Keratinocyte (primary cell): ENCODE results near the gene RUNX1. TPM values are rescaled to one million over a fixed set of nuclear protein-coding genes. Genes with fewer than 3 reads are reported as not detected.

Experiments
- DNase-seq: peaks from one replicate; pipeline ENCODE4 v3.0.0-alpha.2; 2011; ENCODE audit warnings: low read depth, missing footprints, low spot score
- FAIRE-seq: peaks from 2 replicates; lab custom pipeline; 2011; peaks lifted over from hg19 to GRCh38; lab: Jason Lieb, UNC
- H2AFZ ChIP-seq: 2 replicates; pipeline ENCODE4 v1.6.0; 2012; ENCODE audit warnings: low read length, control low read depth, inconsistent platforms; ENCODE audit not compliant: control insufficient read depth
- H3K27ac ChIP-seq: 2 replicates; pipeline ENCODE4 v1.5.1; 2011; ENCODE audit warnings: low read length; ENCODE audit not compliant: control insufficient read depth, insufficient read depth
- H3K27me3 ChIP-seq: 3 replicates; pipeline ENCODE4 v1.6.0; 2011; ENCODE audit warnings: low read length; ENCODE audit not compliant: control insufficient read depth, insufficient read depth; ENCODE audit errors: extremely low read depth
- H3K36me3 ChIP-seq, 2 experiments: 2 replicates in 1 of 2; 3 replicates in 1 of 2; pipeline ENCODE4 v1.5.1; 2011; ENCODE audit warnings: low read length in 2 of 2, mild to moderate bottlenecking in 1 of 2; ENCODE audit not compliant: control insufficient read depth in 2 of 2, insufficient read depth in 2 of 2; ENCODE audit errors: extremely low read depth in 1 of 2
- H3K4me1 ChIP-seq: 3 replicates; pipeline ENCODE4 v1.5.1; 2011; ENCODE audit warnings: low read length; ENCODE audit not compliant: control insufficient read depth, insufficient read depth; ENCODE audit errors: extremely low read depth
- H3K4me2 ChIP-seq: 3 replicates; pipeline ENCODE4 v1.6.0; 2011; ENCODE audit warnings: low read depth, low read length; ENCODE audit not compliant: control insufficient read depth, insufficient read depth; ENCODE audit errors: extremely low read depth
- H3K4me3 ChIP-seq, 3 experiments: fragments of 200-600 bp in 1 of 3; sonication (generic) in 1 of 3; 2 replicates in 2 of 3; 3 replicates in 1 of 3; pipeline ENCODE4 v1.5.1; 2011 to 2016; ENCODE audit warnings: low read length in 3 of 3, mild to moderate bottlenecking in 3 of 3, control low read depth in 2 of 3, inconsistent platforms in 1 of 3, low read depth in 1 of 3, mixed read lengths in 1 of 3, mixed run types in 1 of 3, moderate library complexity in 1 of 3; ENCODE audit not compliant: control insufficient read depth in 2 of 3, insufficient read depth in 2 of 3; ENCODE audit errors: extremely low read depth in 1 of 3
- H3K79me2 ChIP-seq: 2 replicates; pipeline ENCODE4 v1.6.0; 2012; ENCODE audit warnings: low read length; ENCODE audit not compliant: control insufficient read depth, insufficient read depth
- H3K9ac ChIP-seq: 3 replicates; pipeline ENCODE4 v1.6.0; 2011; ENCODE audit warnings: low read length; ENCODE audit not compliant: control insufficient read depth, insufficient read depth; ENCODE audit errors: extremely low read depth
- H3K9me1 ChIP-seq: 3 replicates; pipeline ENCODE4 v1.6.0; 2011; ENCODE audit warnings: low read length; ENCODE audit not compliant: control insufficient read depth, insufficient read depth; ENCODE audit errors: extremely low read depth
- H3K9me3 ChIP-seq: 2 replicates; pipeline ENCODE4 v1.5.1; 2012; ENCODE audit warnings: low read depth, low read length; ENCODE audit not compliant: control insufficient read depth
- H4K20me1 ChIP-seq: 3 replicates; pipeline ENCODE4 v1.6.0; 2011; ENCODE audit warnings: low read length; ENCODE audit not compliant: control insufficient read depth, insufficient read depth; ENCODE audit errors: extremely low read depth
- EZH2 ChIP-seq: IDR thresholded peaks from one replicate; pipeline ENCODE4 v1.6.1; 2012; ENCODE audit warnings: inconsistent platforms, mild to moderate bottlenecking, low read length, moderate library complexity
- dilution Hi-C: fragments of 300-500 bp; cut with MboI; formaldehyde crosslinking; loops from one replicate; pipeline ENCODE4 v1.7.0; 2020; ENCODE audit warnings: low sequenced_read_pairs; ENCODE audit not compliant: extremely low pct_ligation_motif_present
- polyA plus RNA-seq, 5 experiments: library from polyadenylated mRNA; depleted of rRNA in 3 of 5; stranded (reverse) in 3 of 5; stranded (forward) in 1 of 5; unstranded in 1 of 5; fragments of >200 nt; gene quantifications; 1 replicate in 1 of 5; 2 replicates in 3 of 5; 3 replicates in 1 of 5; pipeline versions ENCODE4 v1.2.1 to v1.2.3, GENCODE V29; 2011 to 2012; ENCODE audit warnings: missing spikeins in 2 of 5, low read depth in 1 of 5, low replicate concordance in 1 of 5
- TF ChIP-seq, protein P1 (sequence below), 3 experiments: IDR thresholded peaks in 1 of 3; conservative IDR thresholded peaks in 1 of 3; optimal IDR thresholded peaks in 1 of 3; 2 replicates in 2 of 3; 3 replicates in 1 of 3; pipeline versions ENCODE3 to v1.5.1; 2011; ENCODE audit warnings: low read length in 3 of 3, mild to moderate bottlenecking in 3 of 3, moderate library complexity in 2 of 3, control low read depth in 1 of 3, inconsistent platforms in 1 of 3; ENCODE audit not compliant: insufficient read depth in 2 of 3; ENCODE audit errors: extremely low read depth in 1 of 3

Gene RUNX1
- polyA plus RNA-seq, 1 donor (not counting 4 experiments of a cell fraction or from before 2014, with no cell fraction given) = 44.9 TPM

DNA sequence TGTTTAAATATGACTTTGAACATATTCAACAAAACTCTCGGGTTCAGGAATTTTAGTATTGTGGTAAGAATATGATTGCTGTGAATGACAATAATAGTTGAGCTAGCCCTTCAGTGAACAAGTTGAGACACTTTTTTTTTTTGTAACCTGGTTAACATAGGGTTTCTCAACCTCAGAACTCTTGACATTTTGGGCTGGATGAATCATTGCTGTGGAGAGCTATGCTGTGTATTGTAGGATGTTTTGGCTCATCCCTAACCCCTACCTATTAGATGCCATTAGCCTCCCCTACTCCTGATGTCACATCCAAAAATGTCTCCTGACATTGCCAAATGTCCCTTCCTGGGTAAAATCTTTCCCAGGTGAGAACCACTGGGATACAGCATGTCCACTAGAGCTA lies 113.7 kb downstream of the RUNX1 start:
- no peak for DNase-seq
- H3K9me1 ChIP-seq = no peaks in the 10 kb centered on the region
- H3K36me3 ChIP-seq = no peaks in the 10 kb centered on the region
- H3K27me3 ChIP-seq = no peaks in the 10 kb centered on the region
- no peak overlapping the region for H3K4me3 ChIP-seq
- no peak overlapping the region for H3K27ac ChIP-seq
- no peaks in the 10 kb centered on the region for H3K9me3 ChIP-seq
- H3K4me1 ChIP-seq = peaks cover 32% of the 10 kb centered on the region
- H3K9ac ChIP-seq = no peak overlapping the region
- no peak overlapping the region for H2AFZ ChIP-seq
- dilution Hi-C loops = no loop called here
- H3K79me2 ChIP-seq = no peaks in the 10 kb centered on the region
- H3K4me2 ChIP-seq = no peak overlapping the region
- no peak for TF ChIP-seq EZH2
- TF ChIP-seq, protein P1, sequence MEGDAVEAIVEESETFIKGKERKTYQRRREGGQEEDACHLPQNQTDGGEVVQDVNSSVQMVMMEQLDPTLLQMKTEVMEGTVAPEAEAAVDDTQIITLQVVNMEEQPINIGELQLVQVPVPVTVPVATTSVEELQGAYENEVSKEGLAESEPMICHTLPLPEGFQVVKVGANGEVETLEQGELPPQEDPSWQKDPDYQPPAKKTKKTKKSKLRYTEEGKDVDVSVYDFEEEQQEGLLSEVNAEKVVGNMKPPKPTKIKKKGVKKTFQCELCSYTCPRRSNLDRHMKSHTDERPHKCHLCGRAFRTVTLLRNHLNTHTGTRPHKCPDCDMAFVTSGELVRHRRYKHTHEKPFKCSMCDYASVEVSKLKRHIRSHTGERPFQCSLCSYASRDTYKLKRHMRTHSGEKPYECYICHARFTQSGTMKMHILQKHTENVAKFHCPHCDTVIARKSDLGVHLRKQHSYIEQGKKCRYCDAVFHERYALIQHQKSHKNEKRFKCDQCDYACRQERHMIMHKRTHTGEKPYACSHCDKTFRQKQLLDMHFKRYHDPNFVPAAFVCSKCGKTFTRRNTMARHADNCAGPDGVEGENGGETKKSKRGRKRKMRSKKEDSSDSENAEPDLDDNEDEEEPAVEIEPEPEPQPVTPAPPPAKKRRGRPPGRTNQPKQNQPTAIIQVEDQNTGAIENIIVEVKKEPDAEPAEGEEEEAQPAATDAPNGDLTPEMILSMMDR (optimal IDR thresholded peaks at IDR 0.05 in 1 of 3, IDR thresholded peaks at IDR 0.05 in 1 of 3, conservative IDR thresholded peaks at IDR 0.05 in 1 of 3; ENCODE audit: extremely low read depth in 1 of 3, insufficient read depth in 2 of 3, low read length in 3 of 3) = no peak
- FAIRE-seq = peak; percentile 61
- no peaks in the 10 kb centered on the region for H4K20me1 ChIP-seq

DNA sequence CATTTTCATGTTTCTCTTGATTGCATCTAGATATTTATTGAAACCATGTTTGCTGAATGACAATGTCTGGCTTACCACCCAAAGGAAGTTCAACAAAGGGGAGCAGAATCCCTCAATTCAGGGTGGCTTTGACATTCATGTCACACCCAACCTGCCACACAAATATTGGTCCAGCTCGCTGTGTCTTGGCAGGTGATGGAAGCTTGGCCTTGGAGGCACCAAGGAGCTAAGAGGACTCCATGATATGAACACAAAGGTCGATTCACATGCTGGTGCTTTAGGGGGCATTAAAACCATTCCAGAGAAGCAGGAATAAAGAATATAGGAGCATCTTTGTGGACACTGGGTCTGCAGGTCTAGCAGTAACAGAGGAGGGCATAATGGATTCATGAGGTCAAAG lies 114.8 kb downstream of the RUNX1 start:
- H3K9ac ChIP-seq = no peak overlapping the region
- DNase-seq (no peak), FAIRE-seq (no peak)
- H3K9me1 ChIP-seq = no peaks in the 10 kb centered on the region
- peaks cover 28% of the 10 kb centered on the region for H3K4me1 ChIP-seq
- H3K27ac ChIP-seq = no peak overlapping the region
- no peaks in the 10 kb centered on the region for H4K20me1 ChIP-seq
- no peaks in the 10 kb centered on the region for H3K9me3 ChIP-seq
- TF ChIP-seq, protein P1 (optimal IDR thresholded peaks at IDR 0.05 in 1 of 3, IDR thresholded peaks at IDR 0.05 in 1 of 3, conservative IDR thresholded peaks at IDR 0.05 in 1 of 3; ENCODE audit: extremely low read depth in 1 of 3, insufficient read depth in 2 of 3, low read length in 3 of 3) = no peak
- TF ChIP-seq EZH2 = no peak
- H3K79me2 ChIP-seq = no peaks in the 10 kb centered on the region
- H2AFZ ChIP-seq = no peak overlapping the region
- no peaks in the 10 kb centered on the region for H3K27me3 ChIP-seq
- H3K4me3 ChIP-seq = no peak overlapping the region
- dilution Hi-C loops = no loop called here
- no peak overlapping the region for H3K4me2 ChIP-seq
- no peaks in the 10 kb centered on the region for H3K36me3 ChIP-seq
